A673 (cell line): Measurements from ENCODE around the gene CBL.

Experiments
- EZH2 ChIP-seq: fragments of 200-600 bp; sonication (generic); IDR thresholded peaks from 2 replicates; pipeline ENCODE4 v1.6.1; 2017; ENCODE audit warnings: borderline replicate concordance, low read depth, mild to moderate bottlenecking, mixed read lengths, antibody characterized with exemption, low read length; ENCODE audit not compliant: poor library complexity, severe bottlenecking
- TF ChIP-seq, protein P1 (sequence below): fragments of 300-800, 200-600 bp; sonication (generic); conservative IDR thresholded peaks from 2 replicates; pipeline ENCODE4 v1.5.1; 2017; ENCODE audit warnings: low read depth, mild to moderate bottlenecking, antibody characterized with exemption, low read length, moderate library complexity, mixed read lengths

DNA sequence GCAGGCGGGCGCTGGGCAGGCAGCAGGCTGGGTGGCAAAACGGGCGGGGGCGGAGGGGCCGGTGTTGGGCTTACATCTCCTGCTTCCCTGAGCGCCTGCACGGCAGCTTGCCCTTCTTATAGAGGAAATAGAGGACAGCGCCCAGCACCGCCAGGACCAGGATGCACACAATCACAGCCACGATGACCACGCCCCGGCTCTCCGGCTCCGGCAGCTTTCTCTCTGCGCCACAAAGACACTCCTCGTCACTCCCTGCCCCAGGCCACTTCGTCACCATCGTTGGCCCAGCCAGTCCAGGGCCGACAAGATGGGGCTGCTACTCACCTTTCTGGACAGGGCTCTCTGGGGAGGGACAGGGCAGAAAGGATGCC, 104.5 kb downstream of the CBL start:
- TF ChIP-seq, protein P1, sequence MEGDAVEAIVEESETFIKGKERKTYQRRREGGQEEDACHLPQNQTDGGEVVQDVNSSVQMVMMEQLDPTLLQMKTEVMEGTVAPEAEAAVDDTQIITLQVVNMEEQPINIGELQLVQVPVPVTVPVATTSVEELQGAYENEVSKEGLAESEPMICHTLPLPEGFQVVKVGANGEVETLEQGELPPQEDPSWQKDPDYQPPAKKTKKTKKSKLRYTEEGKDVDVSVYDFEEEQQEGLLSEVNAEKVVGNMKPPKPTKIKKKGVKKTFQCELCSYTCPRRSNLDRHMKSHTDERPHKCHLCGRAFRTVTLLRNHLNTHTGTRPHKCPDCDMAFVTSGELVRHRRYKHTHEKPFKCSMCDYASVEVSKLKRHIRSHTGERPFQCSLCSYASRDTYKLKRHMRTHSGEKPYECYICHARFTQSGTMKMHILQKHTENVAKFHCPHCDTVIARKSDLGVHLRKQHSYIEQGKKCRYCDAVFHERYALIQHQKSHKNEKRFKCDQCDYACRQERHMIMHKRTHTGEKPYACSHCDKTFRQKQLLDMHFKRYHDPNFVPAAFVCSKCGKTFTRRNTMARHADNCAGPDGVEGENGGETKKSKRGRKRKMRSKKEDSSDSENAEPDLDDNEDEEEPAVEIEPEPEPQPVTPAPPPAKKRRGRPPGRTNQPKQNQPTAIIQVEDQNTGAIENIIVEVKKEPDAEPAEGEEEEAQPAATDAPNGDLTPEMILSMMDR = no peak
- TF ChIP-seq EZH2 = no peak
